ENCODE results near the gene DNAJC5. TPM values are rescaled to one million over a fixed set of nuclear protein-coding genes. Genes with fewer than 3 reads are reported as not detected.

DNAJC5 gene
- total and polyA plus RNA-seq, 8 donors: 23.1 to 60.1 (median 38.1) TPM

DNA sequence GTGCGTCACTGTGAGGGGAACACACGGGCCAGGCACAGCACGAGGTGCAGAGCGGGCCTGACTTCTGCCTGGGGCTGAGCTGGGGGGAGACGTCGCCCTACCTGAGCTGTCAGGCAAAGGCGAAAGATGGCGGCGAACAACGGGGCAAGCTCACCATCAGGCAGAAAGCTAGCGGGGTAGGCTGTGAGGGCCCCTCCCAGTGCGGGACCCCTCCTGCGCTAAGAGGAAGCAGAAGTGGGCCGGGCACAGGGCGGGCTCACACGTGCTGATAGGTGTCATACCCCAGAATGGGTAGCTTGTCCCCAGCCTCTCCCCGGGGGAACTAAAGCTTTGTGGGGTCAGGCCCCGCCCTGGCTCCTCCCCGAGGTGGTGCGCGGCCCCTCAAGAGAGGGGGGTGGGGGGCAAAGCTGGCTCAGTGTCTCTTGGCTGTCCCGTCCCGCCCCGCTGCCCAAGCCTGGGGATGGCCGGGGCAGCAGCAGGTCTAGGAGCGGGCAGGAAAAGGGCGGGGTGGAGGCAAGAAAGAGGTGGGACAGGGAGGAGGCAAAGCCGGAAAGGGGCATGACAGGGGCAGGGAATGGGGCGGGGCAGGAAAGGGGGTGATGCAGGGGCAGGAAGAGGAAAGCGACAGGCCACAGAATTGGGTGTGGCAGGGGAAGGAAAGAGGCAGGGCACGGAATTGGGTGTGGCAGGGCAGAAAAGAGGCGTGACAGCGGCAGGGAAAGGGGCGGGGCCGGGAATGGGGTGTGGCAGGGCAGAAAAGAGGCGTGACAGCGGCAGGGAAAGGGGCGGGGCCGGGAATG, 46.6 kb downstream of the DNAJC5 start:
- DNase-seq: peak; percentile 64 to 86

DNA sequence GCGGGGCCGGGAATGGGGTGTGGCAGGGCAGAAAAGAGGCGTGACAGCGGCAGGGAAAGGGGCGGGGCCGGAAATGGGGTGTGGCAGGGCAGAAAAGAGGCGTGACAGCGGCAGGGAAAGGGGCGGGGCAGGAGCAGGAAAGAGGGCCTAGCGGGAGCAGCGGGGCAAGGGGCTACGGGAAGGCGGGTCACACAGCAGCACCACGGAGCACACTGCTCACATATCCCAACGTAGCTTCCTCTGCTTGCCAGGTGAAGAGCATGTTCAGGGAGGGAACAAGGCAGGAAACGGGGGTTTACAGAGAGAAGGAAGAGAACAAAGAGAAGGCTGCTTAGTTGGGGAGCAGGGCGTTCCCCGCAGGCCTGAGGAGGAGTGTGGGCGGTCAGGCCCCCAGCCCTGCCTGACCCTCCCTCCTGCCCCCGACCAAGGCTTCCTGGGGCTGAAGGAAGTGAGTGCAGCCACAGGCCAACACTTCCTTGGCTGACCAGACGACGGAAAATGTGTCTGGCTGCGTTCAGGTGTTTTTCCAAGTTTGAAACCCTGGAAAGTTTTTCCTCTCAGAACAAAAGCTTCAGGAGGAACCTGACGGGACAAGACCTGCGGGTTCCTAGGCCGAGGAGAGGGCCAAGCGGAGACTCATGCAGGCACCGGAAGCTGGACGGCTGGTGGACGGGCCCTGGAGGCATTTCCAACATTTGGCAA, 47.5 kb downstream of the DNAJC5 start:
- H3K36me3 ChIP-seq: peaks cover 44 to 86% (median 78%) of the 10 kb centered on the region in 4 donors

More for the DNA sequence above, 46.6 kb downstream of the DNAJC5 start:
- Histone ChIP-seq H3K36me3 (peaks cover 44 to 92% (median 81%) of the 10 kb centered on the region in 4 donors), H3K9me3 (no peaks in the 10 kb centered on the region), H3K4me3 (peak overlapping the region in 2 of 4 donors; percentile 13 to 15), H3K27ac (peak overlapping the region; percentile 42 to 80 (median 68)), H3K27me3 (no peaks in the 10 kb centered on the region), H3K4me1 (peaks cover 7 to 46% (median 32%) of the 10 kb centered on the region in 4 donors)
- intact Hi-C loops (cut with DNase I; ENCODE audit: low total_unique reads): no loop called here
- WGBS, 5 donors: 61 to 69% (median 64%) methylated on average over 27 to 35 of the region's 39 CpGs
- no peak for TF ChIP-seq EP300 (IDR thresholded peaks at IDR 0.05)
- TF ChIP-seq POLR2A (IDR thresholded peaks at IDR 0.05): no peak
- TF ChIP-seq, protein P1, sequence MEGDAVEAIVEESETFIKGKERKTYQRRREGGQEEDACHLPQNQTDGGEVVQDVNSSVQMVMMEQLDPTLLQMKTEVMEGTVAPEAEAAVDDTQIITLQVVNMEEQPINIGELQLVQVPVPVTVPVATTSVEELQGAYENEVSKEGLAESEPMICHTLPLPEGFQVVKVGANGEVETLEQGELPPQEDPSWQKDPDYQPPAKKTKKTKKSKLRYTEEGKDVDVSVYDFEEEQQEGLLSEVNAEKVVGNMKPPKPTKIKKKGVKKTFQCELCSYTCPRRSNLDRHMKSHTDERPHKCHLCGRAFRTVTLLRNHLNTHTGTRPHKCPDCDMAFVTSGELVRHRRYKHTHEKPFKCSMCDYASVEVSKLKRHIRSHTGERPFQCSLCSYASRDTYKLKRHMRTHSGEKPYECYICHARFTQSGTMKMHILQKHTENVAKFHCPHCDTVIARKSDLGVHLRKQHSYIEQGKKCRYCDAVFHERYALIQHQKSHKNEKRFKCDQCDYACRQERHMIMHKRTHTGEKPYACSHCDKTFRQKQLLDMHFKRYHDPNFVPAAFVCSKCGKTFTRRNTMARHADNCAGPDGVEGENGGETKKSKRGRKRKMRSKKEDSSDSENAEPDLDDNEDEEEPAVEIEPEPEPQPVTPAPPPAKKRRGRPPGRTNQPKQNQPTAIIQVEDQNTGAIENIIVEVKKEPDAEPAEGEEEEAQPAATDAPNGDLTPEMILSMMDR (IDR thresholded peaks at IDR 0.05): no peak
- no peak for TF ChIP-seq POLR2AphosphoS5 (IDR thresholded peaks at IDR 0.05)

DNA sequence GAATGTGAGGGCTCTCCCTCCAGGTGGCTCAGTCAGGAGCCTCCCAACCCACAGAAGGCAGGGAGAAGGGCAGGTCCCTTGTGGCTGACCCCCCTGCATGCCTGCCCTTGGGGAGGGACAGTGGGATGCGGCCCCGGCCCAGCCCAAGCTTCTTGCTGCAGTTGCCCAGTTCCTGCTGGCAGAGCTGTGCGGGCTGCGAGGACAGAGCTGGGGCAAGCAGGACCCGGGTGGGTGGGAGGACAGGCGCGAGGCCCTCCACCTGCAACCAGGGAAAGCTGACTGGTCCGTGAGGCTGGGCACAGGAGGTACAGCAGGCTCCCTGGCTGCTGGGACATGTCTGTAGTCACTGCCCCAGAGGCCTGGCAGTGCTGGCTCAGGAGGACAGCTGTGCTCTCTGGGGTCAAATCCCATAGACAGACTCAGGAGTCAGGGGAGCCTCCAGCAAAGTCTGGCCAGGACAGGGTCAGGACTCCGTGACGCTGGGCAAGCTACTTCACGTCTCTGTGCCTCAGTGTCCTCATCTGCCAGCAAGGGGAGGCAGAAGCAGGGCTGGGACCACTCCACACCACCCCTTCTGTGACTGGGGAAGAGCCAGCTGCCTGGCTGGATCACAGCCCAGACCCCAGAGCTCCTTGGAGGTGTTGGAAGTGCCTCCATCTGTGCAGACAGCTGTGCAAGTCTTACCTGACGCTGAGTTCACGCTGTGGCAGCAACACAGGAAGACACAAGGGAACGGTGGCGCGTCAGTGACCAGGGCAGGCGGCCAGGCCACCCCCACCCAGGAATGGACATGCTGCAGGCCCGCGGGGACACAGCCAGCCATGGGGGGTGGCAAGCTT, 48.3 kb downstream of the DNAJC5 start:
- Histone ChIP-seq H3K4me1 (peaks cover 18 to 53% (median 44%) of the 10 kb centered on the region in 4 donors), H3K36me3 (peaks cover 44 to 78% (median 74%) of the 10 kb centered on the region in 4 donors), H3K9me3 (no peaks in the 10 kb centered on the region), H3K27ac (peak overlapping the region; percentile 33 to 80 (median 67)), H3K27me3 (no peaks in the 10 kb centered on the region), H3K4me3 (no peak overlapping the region)
- intact Hi-C loops (cut with DNase I; ENCODE audit: low total_unique reads): no loop called here
- whole genome bisulfite sequencing, 5 donors: 77 to 90% (median 86%) methylated on average over 2 to 19 of the region's 19 CpGs
- no peak for TF ChIP-seq EP300 (IDR thresholded peaks at IDR 0.05)
- DNase-seq: no peak

More for the DNA sequence above, 47.5 kb downstream of the DNAJC5 start:
- no peak overlapping the region for H3K4me3 ChIP-seq
- H3K27ac ChIP-seq: peak overlapping the region; percentile 33 to 80 (median 67)
- intact Hi-C loops (cut with DNase I; ENCODE audit: low total_unique reads): no loop called here
- TF ChIP-seq, protein P1 (IDR thresholded peaks at IDR 0.05): no peak
- TF ChIP-seq POLR2A (IDR thresholded peaks at IDR 0.05): no peak
- TF ChIP-seq POLR2AphosphoS5 (IDR thresholded peaks at IDR 0.05): peak in 1 of 3 donors; percentile 5
- H3K4me1 ChIP-seq: peaks cover 10 to 52% (median 39%) of the 10 kb centered on the region in 4 donors
- WGBS, 5 donors: 30 to 46% (median 41%) methylated on average over 29 to 30 of the region's 30 CpGs
- peak; percentile 69 to 89 for DNase-seq
- H3K27me3 ChIP-seq: no peaks in the 10 kb centered on the region
- no peaks in the 10 kb centered on the region for H3K9me3 ChIP-seq

DNA sequence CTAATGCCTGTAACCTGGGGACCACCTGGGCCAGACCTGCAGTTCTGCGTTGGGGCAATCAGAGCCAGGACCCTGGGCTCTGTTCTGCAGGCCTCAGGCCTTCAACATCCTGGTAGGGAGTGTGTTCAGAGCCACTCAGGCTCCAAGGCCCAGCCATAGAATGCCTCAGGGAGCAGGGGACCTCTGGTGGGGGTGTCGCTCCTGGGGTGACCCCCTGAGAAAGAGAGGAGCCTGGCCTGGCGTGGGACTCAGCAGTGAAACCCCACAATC, 48.8 kb downstream of the DNAJC5 start:
- H3K36me3 ChIP-seq: peaks cover 44 to 72% (median 69%) of the 10 kb centered on the region in 4 donors

More for the DNA sequence above, 48.8 kb downstream of the DNAJC5 start:
- Histone ChIP-seq H3K27me3 (no peaks in the 10 kb centered on the region), H3K4me3 (no peak overlapping the region), H3K4me1 (peaks cover 21 to 53% (median 46%) of the 10 kb centered on the region in 4 donors), H3K27ac (peak overlapping the region in 1 of 5 donors; percentile 80), H3K9me3 (no peaks in the 10 kb centered on the region)
- no peak for DNase-seq
- TF ChIP-seq, protein P1 (IDR thresholded peaks at IDR 0.05): no peak
- TF ChIP-seq EP300 (IDR thresholded peaks at IDR 0.05) (no peak), POLR2AphosphoS5 (IDR thresholded peaks at IDR 0.05) (no peak), POLR2A (IDR thresholded peaks at IDR 0.05) (no peak)
- intact Hi-C loops (cut with DNase I; ENCODE audit: low total_unique reads): no loop called here
- WGBS, 5 donors: 83 to 100% (median 95%) methylated on average over 1 to 3 of the region's 3 CpGs
